ENCODE measurements around the gene CELF4. TPM values are rescaled to one million over a fixed set of nuclear protein-coding genes. Genes with fewer than 3 reads are reported as not detected.

CELF4 gene
- polyA plus RNA-seq, 1 experiment = not detected

GRCh38 chr18:37547196-37547827, 18.3 kb downstream of the CELF4 start:
- no peak for TF ChIP-seq CTCF (IDR thresholded peaks at IDR 0.05; ENCODE audit: insufficient read depth, low read depth, low read length)
- ChIA-PET POLR2A (no interaction called here), CTCF (interaction anchor here (1.4 kb wide), 2 partner anchors 10 to 204 kb away, joined by 4 read pairs; no protein-coding TSS in a partner anchor)
- DNase-seq (ENCODE audit: low read depth) = no peak
- Histone ChIP-seq H3K27me3 (ENCODE audit: control insufficient read depth, insufficient read depth, low read length) (peaks cover 3% of the 10 kb centered on the region; the same call in 1 of the 2 replicates), H3K36me3 (ENCODE audit: control insufficient read depth, insufficient read depth, low read length) (no peaks in the 10 kb centered on the region), H3K4me3 (ENCODE audit: low read depth, low read length) (no peak overlapping the region)

GRCh38 chr18:37546651-37547050, 18.9 kb downstream of the CELF4 start:
- ChIA-PET CTCF (interaction anchor here (0.8 to 1.4 kb wide), 3 partner anchors 9 to 203 kb away, joined by 3 to 4 read pairs (median 4); no protein-coding TSS in a partner anchor), POLR2A (no interaction called here)
- no peak for DNase-seq (ENCODE audit: low read depth)
- no peaks in the 10 kb centered on the region for H3K36me3 ChIP-seq (ENCODE audit: control insufficient read depth, insufficient read depth, low read length)
- H3K4me3 ChIP-seq (ENCODE audit: low read depth, low read length) = no peak overlapping the region
- TF ChIP-seq CTCF (IDR thresholded peaks at IDR 0.05; ENCODE audit: insufficient read depth, low read depth, low read length) = no peak
- peaks cover 3% of the 10 kb centered on the region; the same call in 1 of the 2 replicates for H3K27me3 ChIP-seq (ENCODE audit: control insufficient read depth, insufficient read depth, low read length)

GRCh38 chr18:37546272-37546537, 19.4 kb downstream of the CELF4 start:
- Histone ChIP-seq H3K36me3 (ENCODE audit: control insufficient read depth, insufficient read depth, low read length) (no peaks in the 10 kb centered on the region), H3K4me3 (ENCODE audit: low read depth, low read length) (no peak overlapping the region), H3K27me3 (ENCODE audit: control insufficient read depth, insufficient read depth, low read length) (peaks cover 3% of the 10 kb centered on the region; the same call in 1 of the 2 replicates)
- ChIA-PET POLR2A (no interaction called here), CTCF (interaction anchor here (0.8 to 1.4 kb wide), 3 partner anchors 9 to 203 kb away, joined by 3 to 4 read pairs (median 4); no protein-coding TSS in a partner anchor)
- no peak for DNase-seq (ENCODE audit: low read depth)
- TF ChIP-seq CTCF (IDR thresholded peaks at IDR 0.05; ENCODE audit: insufficient read depth, low read depth, low read length) = no peak

GRCh38 chr18:37545461-37546271, 19.9 kb downstream of the CELF4 start:
- no peak for DNase-seq (ENCODE audit: low read depth)
- ChIA-PET CTCF (interaction anchor here (0.9 to 1.4 kb wide), 3 partner anchors 8 to 202 kb away, joined by 3 to 4 read pairs (median 4); no protein-coding TSS in a partner anchor), POLR2A (no interaction called here)
- no peaks in the 10 kb centered on the region for H3K36me3 ChIP-seq (ENCODE audit: control insufficient read depth, insufficient read depth, low read length)
- no peak for TF ChIP-seq CTCF (IDR thresholded peaks at IDR 0.05; ENCODE audit: insufficient read depth, low read depth, low read length)
- no peak overlapping the region for H3K4me3 ChIP-seq (ENCODE audit: low read depth, low read length)
- peaks cover 3% of the 10 kb centered on the region; the same call in 1 of the 2 replicates for H3K27me3 ChIP-seq (ENCODE audit: control insufficient read depth, insufficient read depth, low read length)

GRCh38 chr18:37544713-37545112, 20.9 kb downstream of the CELF4 start:
- peaks cover 6% of the 10 kb centered on the region; the same call in 1 of the 2 replicates for H3K27me3 ChIP-seq (ENCODE audit: control insufficient read depth, insufficient read depth, low read length)
- CTCF ChIA-PET = interaction anchor here (0.6 to 0.9 kb wide), 3 partner anchors 10 to 201 kb away, joined by 3 to 4 read pairs (median 3); no protein-coding TSS in a partner anchor
- POLR2A ChIA-PET = no interaction called here
- no peaks in the 10 kb centered on the region for H3K36me3 ChIP-seq (ENCODE audit: control insufficient read depth, insufficient read depth, low read length)
- no peak for DNase-seq (ENCODE audit: low read depth)
- no peak overlapping the region for H3K4me3 ChIP-seq (ENCODE audit: low read depth, low read length)
- no peak for TF ChIP-seq CTCF (IDR thresholded peaks at IDR 0.05; ENCODE audit: insufficient read depth, low read depth, low read length)
